ENCODE data around the gene YTHDF2. TPM values are rescaled to one million over a fixed set of nuclear protein-coding genes. Genes with fewer than 3 reads are reported as not detected.

The YTHDF2 gene
- total and polyA plus RNA-seq, 7 donors, result 30.3 to 55.1 (median 48.7) TPM

DNA sequence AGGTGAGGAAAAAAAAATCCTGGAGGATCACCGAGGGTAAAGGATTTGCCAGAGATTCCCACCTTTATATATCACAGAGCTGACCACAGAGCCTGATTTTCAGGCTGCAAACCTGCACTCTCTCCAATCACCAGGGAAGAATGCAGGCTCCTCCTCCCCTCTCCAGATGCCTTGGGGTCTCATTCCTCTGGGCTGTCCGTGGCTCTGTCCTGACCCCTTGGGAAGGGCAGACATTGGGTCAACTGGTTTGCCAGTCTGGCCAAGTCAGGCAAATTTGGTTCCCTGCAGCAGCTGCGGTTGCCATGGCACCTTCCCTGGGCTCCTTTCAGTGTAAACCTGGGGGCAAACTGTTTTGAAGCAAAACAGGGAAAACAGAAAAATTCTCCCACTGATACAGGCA lies 63.6 kb downstream of the YTHDF2 start:
- TF ChIP-seq, protein P1, sequence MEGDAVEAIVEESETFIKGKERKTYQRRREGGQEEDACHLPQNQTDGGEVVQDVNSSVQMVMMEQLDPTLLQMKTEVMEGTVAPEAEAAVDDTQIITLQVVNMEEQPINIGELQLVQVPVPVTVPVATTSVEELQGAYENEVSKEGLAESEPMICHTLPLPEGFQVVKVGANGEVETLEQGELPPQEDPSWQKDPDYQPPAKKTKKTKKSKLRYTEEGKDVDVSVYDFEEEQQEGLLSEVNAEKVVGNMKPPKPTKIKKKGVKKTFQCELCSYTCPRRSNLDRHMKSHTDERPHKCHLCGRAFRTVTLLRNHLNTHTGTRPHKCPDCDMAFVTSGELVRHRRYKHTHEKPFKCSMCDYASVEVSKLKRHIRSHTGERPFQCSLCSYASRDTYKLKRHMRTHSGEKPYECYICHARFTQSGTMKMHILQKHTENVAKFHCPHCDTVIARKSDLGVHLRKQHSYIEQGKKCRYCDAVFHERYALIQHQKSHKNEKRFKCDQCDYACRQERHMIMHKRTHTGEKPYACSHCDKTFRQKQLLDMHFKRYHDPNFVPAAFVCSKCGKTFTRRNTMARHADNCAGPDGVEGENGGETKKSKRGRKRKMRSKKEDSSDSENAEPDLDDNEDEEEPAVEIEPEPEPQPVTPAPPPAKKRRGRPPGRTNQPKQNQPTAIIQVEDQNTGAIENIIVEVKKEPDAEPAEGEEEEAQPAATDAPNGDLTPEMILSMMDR (IDR thresholded peaks at IDR 0.05), result no peak
- Histone ChIP-seq H3K36me3 (ENCODE audit: insufficient read depth in 1 of 2, low read depth in 1 of 2) (no peaks in the 10 kb centered on the region), H3K27me3 (ENCODE audit: insufficient read depth in 3 of 3, low read length in 2 of 3) (peaks cover 0 to 2% (median 0%) of the 10 kb centered on the region in 3 donors), H3K9me3 (no peaks in the 10 kb centered on the region), H3K27ac (no peak overlapping the region), H3K4me1 (no peaks in the 10 kb centered on the region), H3K4me3 (no peak overlapping the region)
- ATAC-seq (no peak), DNase-seq (no peak)
- intact Hi-C loops (cut with DNase I), result no loop called here
- WGBS, 3 donors, result 35 to 45% (median 44%) methylated on average over 3 of the region's 3 CpGs

DNA sequence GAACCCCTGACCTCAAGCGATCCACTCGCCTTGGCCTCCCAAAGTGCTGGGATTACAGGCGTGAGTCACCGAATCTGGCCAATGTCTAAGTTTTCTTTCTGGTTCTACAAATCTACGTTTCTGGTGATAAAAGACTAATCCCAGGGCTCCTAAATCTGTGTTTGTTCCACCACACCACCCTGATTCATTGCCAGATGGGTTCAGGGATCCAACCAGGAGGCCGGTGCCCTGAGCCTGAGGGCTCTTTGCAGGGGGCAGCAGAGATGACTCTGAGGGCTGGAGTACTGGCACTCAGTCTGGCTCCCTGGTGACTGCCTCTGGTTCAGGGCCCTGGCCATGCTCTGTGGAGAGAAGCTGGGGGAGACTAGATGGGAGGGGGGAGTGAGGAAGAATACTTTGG lies 64.7 kb downstream of the YTHDF2 start:
- ATAC-seq (no peak), DNase-seq (no peak)
- peaks cover 0 to 2% (median 0%) of the 10 kb centered on the region in 3 donors for H3K27me3 ChIP-seq (ENCODE audit: insufficient read depth in 3 of 3, low read length in 2 of 3)
- H3K9me3 ChIP-seq, result no peaks in the 10 kb centered on the region
- no peaks in the 10 kb centered on the region for H3K36me3 ChIP-seq (ENCODE audit: insufficient read depth in 1 of 2, low read depth in 1 of 2)
- TF ChIP-seq, protein P1 (IDR thresholded peaks at IDR 0.05), result no peak
- intact Hi-C loops (cut with DNase I), result no loop called here
- no peaks in the 10 kb centered on the region for H3K4me1 ChIP-seq
- no peak overlapping the region for H3K27ac ChIP-seq
- H3K4me3 ChIP-seq, result no peak overlapping the region
- 80 to 84% (median 81%) methylated on average over 6 of the region's 6 CpGs for WGBS, 3 donors

DNA sequence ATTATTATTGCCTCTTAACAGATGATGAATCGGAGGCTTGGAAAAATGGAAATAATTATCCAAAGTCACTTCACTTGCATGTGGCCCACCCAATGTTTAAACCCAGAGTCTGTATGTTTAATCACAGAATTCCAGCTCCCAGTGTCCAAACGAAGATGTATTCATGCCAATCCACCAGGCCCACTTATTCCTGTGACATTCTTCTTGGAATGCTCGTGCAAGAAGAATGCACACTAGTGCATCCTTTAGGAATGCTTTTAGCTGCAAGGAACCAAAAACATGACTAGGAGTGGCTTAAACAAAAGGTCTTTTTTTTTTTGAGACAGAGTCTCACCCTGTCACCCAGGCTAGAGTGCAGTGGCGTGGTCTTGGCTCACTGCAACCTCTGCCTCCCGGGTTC lies 66.3 kb downstream of the YTHDF2 start:
- Histone ChIP-seq H3K27ac (no peak overlapping the region), H3K4me1 (no peaks in the 10 kb centered on the region), H3K9me3 (no peaks in the 10 kb centered on the region), H3K27me3 (ENCODE audit: insufficient read depth in 3 of 3, low read length in 2 of 3) (peaks cover 0 to 4% (median 0%) of the 10 kb centered on the region in 3 donors), H3K4me3 (no peak overlapping the region), H3K36me3 (ENCODE audit: insufficient read depth in 1 of 2, low read depth in 1 of 2) (no peaks in the 10 kb centered on the region)
- DNase-seq, result no peak
- intact Hi-C loops (cut with DNase I), result no loop called here
- TF ChIP-seq, protein P1 (IDR thresholded peaks at IDR 0.05), result no peak
- 76 to 82% (median 77%) methylated on average over 5 of the region's 5 CpGs for WGBS, 3 donors
- ATAC-seq, result no peak

DNA sequence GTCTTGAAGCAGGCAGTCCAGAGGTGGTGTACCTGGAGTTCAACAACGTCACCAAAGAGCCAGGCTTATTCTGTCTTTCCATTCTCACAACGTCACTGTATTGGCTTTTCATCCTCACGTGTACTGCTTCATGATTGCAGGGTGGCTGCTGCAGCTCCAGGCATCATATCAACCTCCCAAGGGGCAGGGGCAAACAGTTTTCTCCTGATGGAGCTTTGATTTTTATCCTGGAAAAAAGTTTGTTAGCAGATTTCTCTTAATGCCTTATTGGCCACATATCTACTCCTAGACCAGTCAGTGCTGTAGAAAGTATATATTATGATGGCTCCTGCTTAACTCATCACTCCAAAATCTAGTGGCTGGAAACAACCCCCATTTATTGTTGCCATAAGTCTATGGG lies 66.9 kb downstream of the YTHDF2 start:
- H3K4me1 ChIP-seq, result no peaks in the 10 kb centered on the region
- TF ChIP-seq, protein P1 (IDR thresholded peaks at IDR 0.05), result no peak
- peaks cover 0 to 4% (median 0%) of the 10 kb centered on the region in 3 donors for H3K27me3 ChIP-seq (ENCODE audit: insufficient read depth in 3 of 3, low read length in 2 of 3)
- no peak for DNase-seq
- no peak overlapping the region for H3K4me3 ChIP-seq
- intact Hi-C loops (cut with DNase I), result no loop called here
- H3K9me3 ChIP-seq, result no peaks in the 10 kb centered on the region
- H3K36me3 ChIP-seq (ENCODE audit: insufficient read depth in 1 of 2, low read depth in 1 of 2), result no peaks in the 10 kb centered on the region
- no peak for ATAC-seq
- no peak overlapping the region for H3K27ac ChIP-seq
- 87 to 96% (median 93%) methylated on average over 3 of the region's 3 CpGs for WGBS, 3 donors

DNA sequence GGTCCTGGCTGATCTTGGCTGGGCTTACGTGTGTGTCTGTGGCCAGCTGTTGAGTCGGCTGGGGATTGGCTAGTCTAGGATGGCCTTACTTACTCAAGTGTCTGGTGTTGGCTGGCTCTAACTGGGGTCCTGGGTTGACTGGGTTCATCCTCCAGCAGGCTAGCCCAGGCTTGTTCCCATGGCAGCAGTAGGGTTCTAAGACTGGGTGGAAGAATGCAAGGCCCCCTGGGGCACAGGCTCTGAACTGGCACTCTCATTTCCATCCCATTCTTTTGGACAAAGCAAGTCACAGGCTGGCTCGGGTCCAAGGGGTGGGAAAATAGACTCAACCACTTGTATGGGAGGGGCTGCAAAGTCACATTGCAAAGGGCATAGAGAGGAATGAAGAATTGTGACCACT lies 67.3 kb downstream of the YTHDF2 start:
- intact Hi-C loops (cut with DNase I), result no loop called here

More for the DNA sequence above, 67.3 kb downstream of the YTHDF2 start:
- DNase-seq (no peak), ATAC-seq (no peak)
- H3K9me3 ChIP-seq, result no peaks in the 10 kb centered on the region
- H3K4me1 ChIP-seq, result no peaks in the 10 kb centered on the region
- 42 to 66% (median 44%) methylated on average over 3 of the region's 3 CpGs for WGBS, 3 donors
- no peak overlapping the region for H3K4me3 ChIP-seq
- H3K27ac ChIP-seq, result no peak overlapping the region
- H3K36me3 ChIP-seq (ENCODE audit: insufficient read depth in 1 of 2, low read depth in 1 of 2), result no peaks in the 10 kb centered on the region
- TF ChIP-seq, protein P1 (IDR thresholded peaks at IDR 0.05), result no peak
- H3K27me3 ChIP-seq (ENCODE audit: insufficient read depth in 3 of 3, low read length in 2 of 3), result peaks cover 0 to 4% (median 0%) of the 10 kb centered on the region in 3 donors
